Mesangial cell (primary cell): ENCODE data around the gene STIM1. TPM values are rescaled to one million over a fixed set of nuclear protein-coding genes. Genes with fewer than 3 reads are reported as not detected.

ENCODE experiments used
- total RNA-seq: library from RNA; depleted of rRNA; stranded (reverse); fragments of >200 nt; gene quantifications from 2 replicates; pipeline ENCODE4 v1.2.3, GENCODE V29; 2015

The STIM1 gene
- total RNA-seq, result 18.7 and 20.2 TPM in 2 replicates

GRCh38 chr11:3854977-3855807 is at the start of gene STIM1:
Gene STIM1 (plus strand): TSS chr11:3855664. CDS start chr11:3856271, 607 bp downstream.

GRCh38 chr11:3807909-3808860 is 47.3 kb upstream of the STIM1 start, which contains the start of gene PGAP2:
Gene PGAP2 (plus strand): TSS chr11:3808560. CDS start chr11:3811260, 2,700 bp downstream.

GRCh38 chr11:3840870-3841425 is 14.5 kb upstream of the STIM1 start, which contains the start of gene RHOG:
Gene RHOG (minus strand): TSS chr11:3840959. CDS start chr11:3828138, 12,821 bp downstream.

GRCh38 chr11:4094348-4095291 is 239.2 kb downstream of the STIM1 start, which contains the start of gene RRM1:
Gene RRM1 (plus strand): TSS chr11:4094799. CDS start chr11:4095013, 214 bp downstream.

Other genes with a start within 250 kb of the STIM1 start
- gene ART5, start 213.7 kb upstream of the STIM1 start, total RNA-seq, result 3.0 TPM in 1 of 2 replicates, not detected in the other
- not detected in 2 replicates for gene ART1, start 210.5 kb upstream of the STIM1 start, total RNA-seq
- 0.13 and 0.81 TPM in 2 replicates for gene CHRNA10, start 184.3 kb upstream of the STIM1 start, total RNA-seq
- 81.0 and 161 TPM in 2 replicates for gene NUP98, start 58.1 kb upstream of the STIM1 start, total RNA-seq
- 19.5 and 23.6 TPM in 2 replicates for gene PGAP2, start 47.1 kb upstream of the STIM1 start, total RNA-seq
- gene RHOG, start 14.7 kb upstream of the STIM1 start, total RNA-seq, result 49.6 and 55.6 TPM in 2 replicates
- gene RRM1, start 239.1 kb downstream of the STIM1 start, total RNA-seq, result 22.9 and 108 TPM in 2 replicates